ENCODE data around the gene GAS1.

DNA sequence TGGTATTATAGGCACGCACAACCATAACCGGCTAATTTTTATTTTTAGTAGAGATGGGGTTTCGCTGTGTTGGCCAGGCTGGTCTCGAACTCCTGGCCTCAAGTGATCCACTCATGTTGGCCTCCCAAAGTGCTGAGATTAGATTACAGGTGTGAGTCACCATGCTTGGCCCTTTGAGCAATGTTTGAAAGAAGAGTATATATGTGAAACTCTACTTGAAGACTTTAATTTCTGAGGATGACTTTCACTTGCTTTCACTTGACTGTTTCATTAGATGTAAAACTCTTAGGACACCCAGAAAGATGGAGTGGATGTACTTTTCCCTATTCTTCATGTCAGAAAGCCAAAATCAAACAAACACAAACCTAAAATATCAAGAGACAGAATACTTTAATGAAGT lies 43.8 kb upstream of the GAS1 start:
- TF ChIP-seq, protein P1, sequence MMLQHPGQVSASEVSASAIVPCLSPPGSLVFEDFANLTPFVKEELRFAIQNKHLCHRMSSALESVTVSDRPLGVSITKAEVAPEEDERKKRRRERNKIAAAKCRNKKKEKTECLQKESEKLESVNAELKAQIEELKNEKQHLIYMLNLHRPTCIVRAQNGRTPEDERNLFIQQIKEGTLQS (IDR thresholded peaks at IDR 0.05) = no peak
- TF ChIP-seq, protein P2, sequence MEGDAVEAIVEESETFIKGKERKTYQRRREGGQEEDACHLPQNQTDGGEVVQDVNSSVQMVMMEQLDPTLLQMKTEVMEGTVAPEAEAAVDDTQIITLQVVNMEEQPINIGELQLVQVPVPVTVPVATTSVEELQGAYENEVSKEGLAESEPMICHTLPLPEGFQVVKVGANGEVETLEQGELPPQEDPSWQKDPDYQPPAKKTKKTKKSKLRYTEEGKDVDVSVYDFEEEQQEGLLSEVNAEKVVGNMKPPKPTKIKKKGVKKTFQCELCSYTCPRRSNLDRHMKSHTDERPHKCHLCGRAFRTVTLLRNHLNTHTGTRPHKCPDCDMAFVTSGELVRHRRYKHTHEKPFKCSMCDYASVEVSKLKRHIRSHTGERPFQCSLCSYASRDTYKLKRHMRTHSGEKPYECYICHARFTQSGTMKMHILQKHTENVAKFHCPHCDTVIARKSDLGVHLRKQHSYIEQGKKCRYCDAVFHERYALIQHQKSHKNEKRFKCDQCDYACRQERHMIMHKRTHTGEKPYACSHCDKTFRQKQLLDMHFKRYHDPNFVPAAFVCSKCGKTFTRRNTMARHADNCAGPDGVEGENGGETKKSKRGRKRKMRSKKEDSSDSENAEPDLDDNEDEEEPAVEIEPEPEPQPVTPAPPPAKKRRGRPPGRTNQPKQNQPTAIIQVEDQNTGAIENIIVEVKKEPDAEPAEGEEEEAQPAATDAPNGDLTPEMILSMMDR (IDR thresholded peaks at IDR 0.05; ENCODE audit: low read depth, low read length, missing input control) = no peak
- TF ChIP-seq, protein P3, sequence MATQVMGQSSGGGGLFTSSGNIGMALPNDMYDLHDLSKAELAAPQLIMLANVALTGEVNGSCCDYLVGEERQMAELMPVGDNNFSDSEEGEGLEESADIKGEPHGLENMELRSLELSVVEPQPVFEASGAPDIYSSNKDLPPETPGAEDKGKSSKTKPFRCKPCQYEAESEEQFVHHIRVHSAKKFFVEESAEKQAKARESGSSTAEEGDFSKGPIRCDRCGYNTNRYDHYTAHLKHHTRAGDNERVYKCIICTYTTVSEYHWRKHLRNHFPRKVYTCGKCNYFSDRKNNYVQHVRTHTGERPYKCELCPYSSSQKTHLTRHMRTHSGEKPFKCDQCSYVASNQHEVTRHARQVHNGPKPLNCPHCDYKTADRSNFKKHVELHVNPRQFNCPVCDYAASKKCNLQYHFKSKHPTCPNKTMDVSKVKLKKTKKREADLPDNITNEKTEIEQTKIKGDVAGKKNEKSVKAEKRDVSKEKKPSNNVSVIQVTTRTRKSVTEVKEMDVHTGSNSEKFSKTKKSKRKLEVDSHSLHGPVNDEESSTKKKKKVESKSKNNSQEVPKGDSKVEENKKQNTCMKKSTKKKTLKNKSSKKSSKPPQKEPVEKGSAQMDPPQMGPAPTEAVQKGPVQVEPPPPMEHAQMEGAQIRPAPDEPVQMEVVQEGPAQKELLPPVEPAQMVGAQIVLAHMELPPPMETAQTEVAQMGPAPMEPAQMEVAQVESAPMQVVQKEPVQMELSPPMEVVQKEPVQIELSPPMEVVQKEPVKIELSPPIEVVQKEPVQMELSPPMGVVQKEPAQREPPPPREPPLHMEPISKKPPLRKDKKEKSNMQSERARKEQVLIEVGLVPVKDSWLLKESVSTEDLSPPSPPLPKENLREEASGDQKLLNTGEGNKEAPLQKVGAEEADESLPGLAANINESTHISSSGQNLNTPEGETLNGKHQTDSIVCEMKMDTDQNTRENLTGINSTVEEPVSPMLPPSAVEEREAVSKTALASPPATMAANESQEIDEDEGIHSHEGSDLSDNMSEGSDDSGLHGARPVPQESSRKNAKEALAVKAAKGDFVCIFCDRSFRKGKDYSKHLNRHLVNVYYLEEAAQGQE (IDR thresholded peaks at IDR 0.05) = no peak
- TF ChIP-seq GABPA (IDR thresholded peaks at IDR 0.05 in 1 of 2, conservative IDR thresholded peaks at IDR 0.05 in 1 of 2) = no peak
- no peak for TF ChIP-seq FOXA1 (IDR thresholded peaks at IDR 0.05)
- TF ChIP-seq JUND (IDR thresholded peaks at IDR 0.05) = no peak
- TF ChIP-seq RAD21 (IDR thresholded peaks at IDR 0.05) = no peak
- TF ChIP-seq, protein P4, sequence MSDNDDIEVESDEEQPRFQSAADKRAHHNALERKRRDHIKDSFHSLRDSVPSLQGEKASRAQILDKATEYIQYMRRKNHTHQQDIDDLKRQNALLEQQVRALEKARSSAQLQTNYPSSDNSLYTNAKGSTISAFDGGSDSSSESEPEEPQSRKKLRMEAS (IDR thresholded peaks at IDR 0.05) = no peak
- no peak for TF ChIP-seq YY1 (IDR thresholded peaks at IDR 0.05)
- no peak for TF ChIP-seq NR2F2 (IDR thresholded peaks at IDR 0.05)

Data from liver (tissue), 3 donors.